A549 (cell line): ENCODE data around the gene ADGRF4.

ENCODE experiments used
- BHLHE40 ChIP-seq: IDR thresholded peaks from 2 replicates; pipeline ENCODE4 v1.6.1; 2012; ENCODE audit warnings: low read depth, low read length, inconsistent platforms
- CTCF ChIP-seq: fragments of >200 bp; sonication (Bioruptor Twin); formaldehyde crosslinking; IDR thresholded peaks from 3 replicates; pipeline ENCODE4 v1.5.1; 2016
- ELK1 ChIP-seq: fragments of 150-350 bp; IDR thresholded peaks from 2 replicates; pipeline ENCODE4 v1.6.1; 2014; ENCODE audit warnings: low read depth, mild to moderate bottlenecking, low read length
- FOSL2 ChIP-seq, 2 experiments: fragments of 450-650 bp in 1 of 2; fragments of >200 bp in 1 of 2; sonication (Bioruptor Twin) in 1 of 2; formaldehyde crosslinking; IDR thresholded peaks; 2 replicates each; pipeline versions ENCODE4 v1.5.0 to v1.6.1; 2016 to 2020; ENCODE audit warnings: mild to moderate bottlenecking in 1 of 2, moderate library complexity in 1 of 2
- JUNB ChIP-seq: fragments of >200 bp; sonication (Bioruptor Twin); formaldehyde crosslinking; IDR thresholded peaks from 2 replicates; pipeline ENCODE4 v1.6.1; 2016
- KDM5A ChIP-seq: fragments of 200-600 bp; sonication (generic); IDR thresholded peaks from 2 replicates; pipeline ENCODE4 v1.6.1; 2016; ENCODE audit warnings: antibody characterized with exemption, mild to moderate bottlenecking
- MAZ ChIP-seq: fragments of 150-350 bp; IDR thresholded peaks from 2 replicates; pipeline ENCODE4 v1.6.1; 2014; ENCODE audit warnings: antibody characterized with exemption, low read depth, low read length, borderline replicate concordance
- POLR2A ChIP-seq: IDR thresholded peaks from 2 replicates; pipeline ENCODE4 v1.6.1; 2012; ENCODE audit warnings: mild to moderate bottlenecking, low read length
- POLR2AphosphoS2 ChIP-seq: conservative IDR thresholded peaks from 2 replicates; pipeline ENCODE4 v1.6.1; 2012; ENCODE audit warnings: low read length, improper control_type of control experiment, inconsistent platforms
- RAD21 ChIP-seq, 2 experiments: fragments of >200 bp in 1 of 2; sonication (Bioruptor Twin) in 1 of 2; formaldehyde crosslinking in 1 of 2; IDR thresholded peaks in 1 of 2; conservative IDR thresholded peaks in 1 of 2; 2 replicates in 1 of 2; 3 replicates in 1 of 2; pipeline ENCODE4 v1.6.1; 2012 to 2018; ENCODE audit warnings: inconsistent platforms in 1 of 2
- RARB ChIP-seq: fragments of 250-450 bp; sonication (Bioruptor Pico); IDR thresholded peaks from 2 replicates; pipeline ENCODE4 v1.8.0; 2021; ENCODE audit warnings: mild to moderate bottlenecking, moderate library complexity
- SREBF2 ChIP-seq: fragments of 450-650 bp; IDR thresholded peaks from 2 replicates; pipeline ENCODE4 v1.6.1; 2014; ENCODE audit warnings: mild to moderate bottlenecking, moderate library complexity
- USF2 ChIP-seq: fragments of 450-650 bp; IDR thresholded peaks from 2 replicates; pipeline ENCODE4 v1.6.1; 2014; ENCODE audit warnings: antibody characterized with exemption

DNA sequence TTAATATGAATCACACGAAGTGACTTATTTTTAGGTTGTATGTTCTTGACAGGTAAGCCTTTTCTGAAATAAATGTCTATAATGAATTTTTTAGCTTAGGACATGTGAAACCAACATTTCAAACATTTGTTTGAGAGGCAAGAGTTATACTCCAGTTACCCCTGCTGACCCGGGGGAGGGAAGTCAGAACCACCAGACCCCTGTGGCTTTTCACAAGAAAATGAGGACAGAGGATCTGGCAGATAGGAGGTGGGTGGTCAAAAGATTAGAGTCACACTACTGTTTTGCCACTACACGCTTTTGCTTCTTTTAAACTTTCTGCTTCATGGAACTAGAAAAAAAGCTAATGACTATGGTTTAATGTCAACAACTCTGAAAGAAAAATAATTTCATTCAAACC is 27.5 kb upstream of the ADGRF4 start:
- no peak for TF ChIP-seq CTCF
- no peak for TF ChIP-seq POLR2AphosphoS2
- TF ChIP-seq POLR2A, result no peak
- no peak for TF ChIP-seq SREBF2
- no peak for TF ChIP-seq RAD21 (conservative IDR thresholded peaks at IDR 0.05 in 1 of 2, IDR thresholded peaks at IDR 0.05 in 1 of 2)
- no peak for TF ChIP-seq MAZ
- TF ChIP-seq JUNB, result no peak
- TF ChIP-seq BHLHE40, result no peak
- TF ChIP-seq FOSL2 (IDR thresholded peaks at IDR 0.05), result no peak
- TF ChIP-seq FOSL2 (CRISPR knock-in tag; IDR thresholded peaks at IDR 0.05), result no peak
- no peak for TF ChIP-seq KDM5A
- no peak for TF ChIP-seq USF2
- TF ChIP-seq ELK1, result no peak
- no peak for TF ChIP-seq RARB (CRISPR knock-in tag)
